ENCODE measurements around the gene PLCB1.

The PLCB1 gene

DNA sequence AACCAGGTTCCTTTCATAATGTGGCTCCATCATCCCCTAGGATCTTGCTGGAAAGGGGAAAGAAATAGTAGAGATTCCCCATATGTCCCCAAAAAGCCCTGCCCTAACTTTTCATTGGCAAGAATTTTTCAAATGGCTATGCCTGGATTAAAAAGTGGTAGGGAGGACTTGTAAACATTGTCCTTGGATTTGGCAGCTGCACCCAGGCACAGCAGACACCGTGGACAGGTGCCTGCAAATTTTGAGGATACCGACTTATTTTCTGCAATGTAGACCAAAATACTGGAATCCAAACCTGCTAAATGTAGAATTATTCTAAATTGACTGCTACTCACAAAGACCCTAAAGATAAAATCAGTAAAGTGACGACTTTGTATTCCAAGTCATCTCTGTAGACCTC is 733.6 kb downstream of the PLCB1 start:
- DNase-seq: no peak

DNA sequence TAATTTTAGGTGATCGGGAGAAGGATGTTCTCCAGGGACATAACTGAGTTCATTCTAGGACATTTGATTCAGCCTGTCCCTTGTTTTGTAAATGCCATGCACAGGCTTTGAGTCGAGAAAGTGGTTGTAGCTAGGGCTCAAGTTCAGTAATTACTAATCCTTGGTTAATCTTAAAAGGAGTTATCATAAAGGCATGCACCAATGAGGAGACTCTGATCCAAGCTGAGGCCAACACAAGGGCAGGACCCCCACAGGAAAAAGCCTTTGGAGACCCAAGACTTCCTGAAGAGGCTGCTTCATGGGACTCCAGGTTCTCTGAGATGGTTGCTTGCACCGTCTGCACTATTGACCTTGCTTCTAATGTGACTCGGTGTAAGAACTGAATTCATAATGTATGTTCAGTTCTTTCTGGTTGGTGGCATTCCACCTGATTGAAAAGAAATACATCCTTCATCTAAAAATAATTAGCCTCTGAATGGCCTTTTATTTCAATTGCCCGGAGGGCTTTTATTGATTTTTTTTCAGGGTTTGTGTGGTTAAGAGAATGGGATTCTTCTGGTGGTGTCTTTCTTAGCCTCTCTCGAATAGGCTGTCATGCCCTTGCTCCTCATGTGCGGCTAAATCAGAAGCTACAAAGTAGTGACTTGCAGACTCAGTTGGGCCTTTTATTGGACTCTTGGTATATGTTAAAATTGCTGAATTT is 735.1 kb downstream of the PLCB1 start:
- DNase-seq: no peak

DNA sequence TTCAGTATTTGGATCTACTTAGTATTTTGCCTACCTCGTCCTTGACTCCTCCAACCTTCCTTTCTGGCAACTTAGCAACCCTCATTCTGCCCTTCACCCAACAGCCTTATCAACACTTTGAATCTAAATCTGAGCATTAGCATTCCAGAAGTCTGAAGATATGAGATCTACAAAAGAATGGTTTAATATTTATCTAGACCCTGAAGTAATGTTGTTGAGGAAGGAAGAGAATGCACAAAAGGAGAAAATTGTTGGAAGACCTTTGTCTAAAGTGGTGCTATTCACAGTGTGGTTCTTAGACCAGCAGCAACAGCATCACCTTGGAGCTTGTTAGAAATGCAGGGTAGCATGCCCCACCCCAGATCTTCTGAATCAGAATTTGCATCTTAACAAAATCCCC is 738.6 kb downstream of the PLCB1 start:
- no peak for DNase-seq

DNA sequence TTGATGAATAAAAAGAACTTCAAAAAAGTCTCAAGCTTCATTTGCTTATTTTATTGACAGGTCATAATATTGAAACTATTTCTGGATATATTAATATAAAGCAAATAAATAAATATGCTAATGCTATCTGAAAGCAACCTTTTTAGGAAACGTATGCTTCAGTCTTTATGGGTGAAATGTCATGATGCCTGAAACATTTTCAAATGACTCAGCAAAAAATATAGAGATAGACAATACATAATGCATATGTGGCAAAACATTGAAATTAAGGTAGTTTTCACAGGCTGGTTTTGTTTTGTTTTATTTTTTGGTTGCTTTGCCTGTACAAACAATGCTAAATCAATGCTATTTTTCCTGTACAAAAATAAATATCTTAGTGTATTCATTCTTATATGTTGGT is 742.4 kb downstream of the PLCB1 start:
- no peak for DNase-seq

DNA sequence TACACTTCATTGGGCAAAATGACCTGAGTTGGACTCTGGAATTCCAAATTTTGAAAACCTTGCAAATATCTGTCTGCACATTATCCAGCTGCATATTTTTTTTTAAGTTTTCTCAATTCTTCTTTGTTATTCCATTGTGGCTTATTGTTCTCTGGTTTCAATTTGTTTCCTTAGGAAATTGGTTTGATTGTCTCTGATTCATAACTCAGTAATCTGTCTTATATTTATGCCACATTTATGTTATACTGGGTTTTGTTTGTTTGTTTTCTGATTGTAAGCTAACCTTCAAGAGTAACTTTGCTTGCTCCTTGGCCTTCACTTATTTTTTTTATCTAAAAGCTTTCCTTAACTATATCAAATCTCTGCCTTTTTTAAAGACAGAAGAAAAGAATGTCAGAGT is 743.5 kb downstream of the PLCB1 start:
- no peak for DNase-seq

DNA sequence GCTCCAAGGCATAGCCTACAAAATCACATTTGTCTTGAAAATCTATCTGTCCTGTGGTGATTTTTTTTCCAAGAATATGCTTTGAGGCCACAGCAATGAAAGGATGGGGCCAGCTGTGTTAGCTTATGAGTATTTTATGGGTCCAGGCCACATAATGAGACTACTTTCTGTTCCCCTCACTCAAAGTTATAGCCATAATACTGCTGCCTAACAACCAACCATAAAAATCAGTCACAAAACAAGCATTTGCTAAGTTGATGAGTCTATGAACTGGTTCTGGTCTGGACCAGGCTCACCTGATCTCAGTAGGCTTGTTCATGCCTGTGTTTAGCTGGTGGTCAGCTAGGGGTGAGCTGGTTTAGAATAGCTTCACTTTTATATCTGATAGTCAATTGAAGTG is 744.3 kb downstream of the PLCB1 start:
- DNase-seq: no peak

DNA sequence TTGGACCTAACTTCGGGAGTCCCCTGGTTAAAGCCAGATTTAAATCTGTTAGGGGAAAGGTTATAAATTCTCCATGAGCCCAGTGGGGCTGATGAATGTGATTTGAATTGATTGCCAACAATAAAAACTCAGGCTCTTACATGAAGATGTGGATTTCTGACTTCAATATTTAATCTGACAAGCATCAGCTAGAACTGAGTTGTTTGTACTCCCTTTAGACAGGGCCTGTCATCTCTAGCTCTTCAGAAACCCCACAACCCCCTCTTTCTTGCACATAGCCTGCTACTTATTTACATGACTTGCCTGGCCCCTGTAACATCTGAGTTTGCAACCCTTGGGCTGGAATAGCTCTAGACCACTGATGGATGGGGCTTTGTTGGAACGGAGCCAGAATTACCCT is 745.2 kb downstream of the PLCB1 start:
- DNase-seq: no peak

DNA sequence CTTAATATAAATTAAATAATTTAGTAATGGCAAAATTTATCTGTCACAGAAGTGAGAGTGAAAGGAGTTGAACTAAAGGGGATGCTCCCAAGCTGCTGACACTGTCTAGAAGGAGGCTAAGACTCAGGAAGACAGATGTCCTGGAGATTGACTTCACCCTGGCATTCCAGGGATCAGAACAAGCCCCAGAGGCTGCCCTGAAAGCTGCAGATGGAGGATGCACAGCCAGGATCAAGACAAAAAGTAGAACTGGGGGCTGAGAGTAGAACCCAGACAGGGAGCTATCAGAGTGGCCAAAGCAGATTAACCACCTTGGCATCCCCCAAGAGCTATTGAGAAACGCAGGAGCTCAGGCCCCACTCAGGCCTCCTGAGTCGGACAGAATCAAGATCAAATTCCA is 747.6 kb downstream of the PLCB1 start:
- no peak for DNase-seq

DNA sequence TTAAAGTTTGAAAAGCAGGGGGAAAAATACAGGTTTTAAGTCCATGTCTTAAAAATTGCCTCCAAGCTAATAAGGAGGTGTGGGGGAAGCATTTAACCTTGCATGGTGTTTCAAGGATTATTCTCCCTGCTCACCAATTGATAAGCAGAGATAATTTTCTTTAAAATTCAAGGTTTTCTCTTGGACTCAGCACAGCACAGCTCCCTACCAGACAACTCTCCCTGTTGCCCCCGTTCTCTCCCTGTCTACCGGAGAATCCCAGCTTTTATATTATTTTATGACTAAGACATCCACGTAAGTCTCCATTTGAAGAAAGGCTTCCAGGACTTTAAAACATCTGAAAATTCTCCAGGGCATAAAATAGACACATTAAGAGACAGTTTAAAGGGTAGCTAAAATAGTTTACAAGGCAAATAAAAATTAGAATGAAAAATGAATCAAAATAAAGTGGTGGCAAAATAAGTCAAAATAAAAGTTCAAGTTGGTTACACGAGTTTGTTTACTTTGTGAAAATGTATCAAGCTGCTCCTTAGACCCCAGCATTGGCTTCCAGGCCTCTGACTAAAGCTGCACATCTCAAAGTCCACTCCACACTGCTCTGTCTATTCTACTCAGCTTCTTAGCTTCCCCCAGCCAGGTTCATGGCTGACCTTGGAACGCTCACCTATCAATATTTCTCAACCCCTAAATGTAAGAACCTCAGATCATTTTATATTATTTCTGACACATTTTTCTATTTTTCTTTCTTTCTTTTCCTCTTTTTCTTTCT is 748.2 kb downstream of the PLCB1 start:
- DNase-seq: no peak

DNA sequence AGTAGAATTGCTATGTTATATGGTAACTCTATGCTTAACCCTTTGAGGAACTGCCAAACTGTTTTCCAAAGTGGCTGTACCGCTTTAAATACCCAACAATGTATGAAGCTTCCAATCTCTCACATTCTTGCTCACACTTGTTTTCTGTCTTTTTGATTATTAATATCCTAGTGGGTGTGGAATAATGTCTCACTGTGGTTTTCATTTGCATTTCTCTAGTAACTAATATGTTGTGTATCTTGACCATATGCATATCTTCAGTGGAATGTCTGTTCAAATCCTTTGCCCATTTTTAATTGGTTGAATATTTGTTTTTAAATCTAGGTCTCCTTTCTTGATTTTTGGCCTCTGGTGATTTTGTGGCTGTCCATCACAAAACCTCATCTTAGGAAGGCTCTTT is 759.0 kb downstream of the PLCB1 start:
- DNase-seq: no peak

DNA sequence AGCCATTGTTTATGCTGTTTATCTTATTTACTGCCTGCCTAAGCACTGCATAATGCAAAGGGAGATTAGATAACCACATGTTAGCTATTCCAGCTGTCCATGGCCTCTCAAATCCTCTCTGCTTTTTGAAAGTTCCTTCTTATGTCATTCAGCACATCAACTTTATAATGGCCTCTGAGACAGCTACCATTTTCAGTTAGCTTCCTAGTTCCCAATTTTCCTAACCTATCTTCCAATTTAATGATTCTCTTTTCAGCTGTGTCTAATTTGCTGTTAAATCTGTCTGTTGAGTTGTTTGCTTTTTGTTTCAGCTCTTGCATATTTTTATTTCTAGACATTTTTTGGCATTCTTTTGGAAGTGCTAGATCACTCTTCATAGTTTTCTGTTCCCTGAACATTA is 763.4 kb downstream of the PLCB1 start:
- no peak for DNase-seq

DNA sequence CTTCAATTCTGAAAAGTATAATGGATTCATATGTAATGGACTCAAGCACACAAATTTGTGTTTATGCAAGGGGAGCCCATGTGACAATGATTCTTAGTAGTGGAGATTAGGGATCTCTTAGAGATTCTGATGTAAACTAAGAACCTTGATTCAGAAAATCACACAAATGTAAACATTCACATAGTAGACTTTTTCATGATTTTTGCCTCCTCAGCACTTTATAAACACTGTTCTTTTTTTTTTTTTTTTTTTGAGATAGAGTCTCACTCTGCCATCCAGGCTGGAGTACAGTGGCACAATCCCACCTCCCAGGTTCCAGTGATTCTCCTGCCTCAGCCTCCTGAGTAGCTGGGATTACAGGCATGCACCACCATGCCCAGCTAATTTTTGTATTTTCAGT is 766.8 kb downstream of the PLCB1 start:
- DNase-seq: no peak

DNA sequence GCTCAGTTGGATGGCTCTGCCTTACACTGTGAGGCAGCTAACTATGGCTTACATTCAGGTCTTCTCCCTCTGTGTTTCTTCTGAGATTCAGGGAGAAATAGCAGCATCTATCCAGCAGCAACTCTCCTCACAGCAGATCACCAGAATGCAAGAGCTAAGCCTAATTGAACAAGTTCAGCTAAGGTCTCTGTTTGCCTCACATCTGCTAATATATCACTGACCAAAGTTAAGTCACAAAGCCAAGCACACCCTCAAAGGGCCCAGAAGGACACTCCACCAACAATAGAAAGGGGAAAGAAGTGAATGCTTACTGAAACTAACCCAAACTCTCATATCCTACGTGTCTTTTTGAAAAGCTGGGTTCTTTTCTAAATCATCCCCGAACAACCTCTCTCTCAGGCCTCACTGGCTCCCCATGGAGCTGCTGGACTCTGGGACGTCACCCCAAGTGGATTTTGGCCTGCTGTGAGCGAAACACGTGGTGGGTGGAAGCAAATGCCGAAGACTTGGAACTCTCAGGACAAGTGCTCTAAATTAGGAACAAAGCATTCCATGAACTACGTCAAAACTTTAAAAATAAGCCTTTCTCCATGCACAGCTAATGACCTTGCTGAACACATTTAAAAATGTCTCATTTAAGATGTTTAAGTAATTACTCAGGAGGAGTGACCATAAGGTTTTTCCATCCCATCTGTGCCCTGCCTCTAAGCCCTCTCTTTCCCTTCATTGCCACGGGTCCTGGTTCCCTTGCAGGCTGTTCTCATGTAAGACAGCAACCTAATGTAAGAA is 769.4 kb downstream of the PLCB1 start:
- no peak for DNase-seq

DNA sequence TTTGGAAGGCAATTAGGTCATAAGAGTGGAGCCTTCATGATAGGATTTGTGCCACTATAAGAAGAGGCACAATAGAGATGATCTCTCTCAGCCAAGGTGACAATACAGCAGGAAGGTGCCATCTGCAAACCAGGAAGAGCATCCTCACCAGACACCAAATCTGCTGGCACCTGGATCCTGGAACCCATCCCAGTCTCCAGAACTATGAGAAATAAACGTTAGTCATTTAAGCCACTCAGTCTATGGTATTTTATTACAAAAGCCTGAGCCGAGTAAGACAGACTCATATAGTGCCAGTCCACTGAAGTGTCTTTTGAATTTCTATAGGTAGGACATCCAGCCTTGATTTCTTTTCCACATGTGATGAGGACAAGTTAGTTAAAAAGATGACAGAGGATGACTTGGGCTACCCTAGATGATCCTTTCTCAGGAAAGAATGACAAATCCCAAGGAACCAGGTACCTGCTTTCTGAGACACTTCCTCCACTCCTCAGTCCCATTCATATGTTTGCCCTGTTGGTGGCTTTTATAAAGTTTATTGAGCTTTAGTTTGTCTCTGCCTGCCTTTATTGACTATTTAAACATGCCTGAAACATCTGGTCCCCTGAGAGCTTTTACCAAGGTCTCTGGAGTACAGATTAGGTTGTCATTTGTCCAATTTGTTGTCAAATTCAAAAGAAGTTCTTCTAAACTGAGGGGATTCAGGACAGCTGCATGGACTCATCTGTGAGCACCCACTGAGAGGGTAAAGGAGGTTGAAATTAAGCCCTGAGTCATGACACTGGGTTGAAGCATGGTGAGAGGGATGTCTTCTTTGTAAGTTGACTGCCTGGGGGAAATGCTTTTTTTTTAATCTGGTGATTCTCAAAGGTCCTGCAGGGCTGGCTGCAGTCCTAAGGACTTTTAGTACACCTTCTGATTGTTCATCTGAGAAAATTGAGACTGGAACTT is 771.9 kb downstream of the PLCB1 start:
- DNase-seq: peak; percentile 48

DNA sequence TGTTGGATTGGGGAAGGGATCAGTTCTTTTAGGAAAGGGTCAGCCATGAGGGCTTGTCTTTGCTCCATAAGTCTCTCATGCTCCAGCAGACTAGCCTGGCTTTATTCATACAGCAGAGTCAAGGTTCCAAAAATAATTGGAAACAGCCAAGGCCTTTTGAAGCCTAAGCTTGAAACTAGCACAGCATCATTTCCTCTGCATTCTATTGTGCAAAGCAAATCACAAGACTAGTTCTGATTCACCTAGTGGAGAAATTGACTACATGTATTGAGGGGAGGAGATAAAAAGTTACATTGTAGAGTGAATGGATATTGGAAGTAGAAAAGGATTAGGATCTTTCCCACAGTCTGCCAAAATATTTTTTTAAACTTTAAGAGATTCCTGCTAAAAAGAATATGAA is 777.5 kb downstream of the PLCB1 start:
- DNase-seq: no peak

DNA sequence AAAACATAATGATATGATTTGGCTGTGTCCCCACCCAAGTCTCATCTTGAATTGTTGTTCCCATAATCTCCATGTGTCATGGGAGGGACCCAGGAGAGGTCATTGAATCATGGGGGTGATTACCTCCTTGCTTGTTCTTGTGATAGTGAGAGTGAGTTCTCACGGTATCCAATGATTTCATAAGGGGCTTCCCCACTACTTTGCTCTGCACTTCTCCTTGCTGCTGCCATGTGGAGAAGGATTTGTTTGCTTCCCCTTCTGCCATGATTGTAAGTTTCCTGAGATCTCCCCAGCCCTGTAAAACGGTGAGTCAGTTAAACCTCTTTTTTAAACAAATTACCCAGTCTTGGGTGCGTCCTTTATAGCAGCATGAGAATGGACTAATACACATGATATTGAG is 780.0 kb downstream of the PLCB1 start:
- peak; percentile 38 for DNase-seq

DNA sequence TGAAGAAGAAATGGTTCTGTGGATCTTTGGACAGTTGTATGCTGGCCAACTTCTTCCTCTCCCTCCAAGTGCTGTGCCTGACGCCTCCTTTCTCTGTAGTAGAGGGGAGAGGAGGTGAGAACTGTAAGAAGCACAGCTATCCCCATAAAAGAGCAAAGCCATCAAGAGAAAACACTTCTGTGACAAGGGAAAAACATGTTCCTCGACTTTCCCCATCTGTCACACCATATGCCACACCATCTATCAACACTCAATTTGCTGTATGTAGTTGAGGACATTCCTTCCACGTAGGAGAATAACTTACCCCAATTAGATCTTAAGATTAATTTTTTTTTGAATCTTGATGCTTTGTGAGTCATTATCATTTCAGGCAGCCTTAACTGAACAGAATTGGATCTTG is 780.7 kb downstream of the PLCB1 start:
- peak; percentile 99 for DNase-seq

DNA sequence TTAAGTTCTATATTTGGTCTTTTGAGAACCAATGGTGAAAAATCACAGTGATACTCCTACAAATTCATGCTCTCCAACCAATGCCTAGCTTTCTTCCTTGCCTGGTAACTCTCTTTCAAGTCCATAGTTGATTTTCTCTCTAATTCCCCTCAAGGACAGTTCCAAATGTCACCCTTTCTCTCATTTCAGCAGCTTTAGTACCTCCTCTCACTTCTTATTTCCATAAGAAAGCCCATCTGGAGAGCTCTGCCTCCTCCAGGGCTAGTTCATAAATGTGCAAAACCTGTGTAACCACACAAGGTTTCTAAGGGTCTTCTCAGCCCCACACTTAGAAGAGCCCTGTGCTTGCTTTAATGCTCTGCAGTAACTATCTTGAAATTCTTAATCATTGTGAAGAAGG is 781.4 kb downstream of the PLCB1 start:
- DNase-seq: peak; percentile 68

DNA sequence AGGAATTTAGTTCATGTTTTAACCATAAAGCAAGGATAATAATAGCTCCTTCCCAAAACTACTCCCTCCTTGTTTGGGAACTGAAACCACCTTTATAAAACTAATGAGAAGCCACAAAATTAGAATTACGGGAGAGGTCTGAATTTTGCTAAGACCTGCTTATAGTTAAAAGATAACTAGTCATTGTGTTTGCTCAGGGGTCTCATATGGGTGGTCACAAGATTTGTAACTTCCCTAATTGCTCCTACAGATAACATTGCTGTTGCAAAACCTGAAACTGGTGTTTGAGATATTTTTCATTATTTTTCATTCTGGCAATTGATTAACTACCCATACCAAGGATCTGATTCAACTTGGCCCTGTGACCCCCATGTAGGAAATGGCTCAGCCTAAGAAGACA is 782.4 kb downstream of the PLCB1 start:
- no peak for DNase-seq

DNA sequence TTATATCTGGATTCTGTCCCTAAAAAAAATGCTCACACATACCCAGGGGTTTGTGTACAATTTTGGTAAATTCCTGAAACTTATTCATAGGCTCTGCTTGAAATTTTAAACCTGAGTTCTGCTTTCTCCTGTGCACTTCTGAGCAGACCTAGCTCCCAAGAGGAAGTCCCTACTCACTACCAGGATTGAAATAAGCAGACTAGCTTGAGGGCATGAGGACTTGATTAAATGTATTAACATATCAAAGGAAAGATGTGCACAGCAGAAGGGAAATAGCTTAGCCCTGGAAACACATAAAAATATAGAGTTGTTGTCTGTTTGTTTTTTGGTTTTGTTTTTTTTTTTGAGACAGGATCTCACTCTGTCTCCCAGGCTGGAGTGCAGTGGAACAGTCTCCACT is 785.0 kb downstream of the PLCB1 start:
- DNase-seq: no peak

DNA sequence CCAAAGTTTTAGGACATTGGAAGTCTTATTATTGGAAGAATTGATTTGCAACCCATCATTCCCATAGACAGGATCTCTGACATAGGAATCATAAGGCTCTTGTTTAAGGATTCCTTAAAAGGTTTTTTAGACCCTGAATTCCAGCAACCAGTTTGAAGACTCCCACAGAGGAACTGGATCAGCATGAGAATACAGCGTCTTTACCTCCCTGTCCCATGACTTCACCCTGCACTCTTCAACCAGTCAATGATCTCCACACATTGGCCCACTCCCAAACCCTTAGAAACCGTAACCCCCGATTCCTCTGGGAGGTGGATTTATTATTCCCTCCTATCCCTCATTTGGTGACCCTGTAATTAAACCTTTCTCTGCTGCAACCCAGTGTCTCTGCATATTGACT is 786.1 kb downstream of the PLCB1 start:
- no peak for DNase-seq

DNA sequence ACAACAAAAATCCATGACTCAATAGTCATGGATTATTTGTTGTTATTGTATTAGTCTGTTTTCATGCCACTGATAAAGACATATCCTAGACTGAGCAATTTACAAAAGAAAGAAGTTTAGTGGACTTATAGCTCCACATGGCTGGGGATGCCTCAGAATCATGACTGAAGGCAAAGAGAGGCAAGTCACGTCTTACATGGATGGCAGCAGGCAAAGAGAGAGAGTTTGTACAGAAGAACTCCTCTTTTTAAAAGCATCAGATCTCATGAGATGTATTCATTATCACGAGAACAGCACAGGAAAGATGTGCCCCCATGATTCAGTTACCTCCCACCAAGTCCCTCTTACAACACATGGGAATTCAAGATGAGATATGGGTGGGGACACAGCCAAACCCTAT is 792.5 kb downstream of the PLCB1 start:
- no peak for DNase-seq

DNA sequence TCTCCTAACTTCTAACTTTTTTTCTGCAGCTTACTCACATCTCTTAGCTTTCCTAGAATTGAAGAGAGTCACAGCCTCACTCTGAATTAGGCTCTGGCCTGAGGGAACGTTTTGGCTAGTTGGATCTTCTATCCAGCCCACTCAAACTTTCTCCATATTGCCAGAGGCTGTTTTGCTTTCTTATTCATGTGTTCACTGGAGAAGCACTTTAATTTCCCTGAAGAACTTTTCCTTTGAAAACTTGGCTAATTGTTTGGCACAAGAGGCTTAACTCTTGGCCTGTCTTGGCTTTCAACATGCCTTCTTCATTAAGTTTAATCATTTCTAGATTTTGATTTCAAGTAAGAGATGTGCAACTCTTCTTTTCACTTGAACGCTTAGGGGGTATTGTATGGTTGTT is 798.7 kb downstream of the PLCB1 start:
- DNase-seq: no peak

All from NCI-H2171 treated with DMSO at 0.1 percent for 48 hours (cell line).